CD8-positive, alpha-beta memory T cell (primary cell): Measurements from ENCODE around the gene TTLL9. TPM values are rescaled to one million over a fixed set of nuclear protein-coding genes. Genes with fewer than 3 reads are reported as not detected.
"Not testable (repeated sequence)": the region's sequence is repeated elsewhere in the genome, so short reads cannot be mapped to it uniquely, and the experiment has no call there.

Experiments used
- CTCF ChIA-PET: fragments of 350-600 bp; sonication (Branson Sonifier 250); formaldehyde crosslinking; loops from one replicate; lab custom pipeline; 2021; ENCODE audit warnings: antibody characterized with exemption; lab: Charles Lee
- POLR2A ChIA-PET: fragments of 350-600 bp; sonication (Branson Sonifier 250); formaldehyde crosslinking; loops from one replicate; lab custom pipeline; 2021; ENCODE audit warnings: antibody characterized with exemption; lab: Charles Lee
- DNase-seq, 5 donors: peaks; one replicate each; pipeline versions ENCODE4 v3.0.0 to v3.0.0-alpha.2; 2020 to 2022; ENCODE audit warnings: mixed read lengths in 1 of 5
- H3K27ac ChIP-seq: one replicate; pipeline ENCODE4 v1.7.0; 2013; ENCODE audit warnings: low read depth, mild to moderate bottlenecking, low read length, moderate library complexity
- H3K27me3 ChIP-seq: 2 replicates; pipeline ENCODE4 v1.7.0; 2013; ENCODE audit warnings: low read length, mild to moderate bottlenecking; ENCODE audit not compliant: insufficient read depth, poor library complexity, severe bottlenecking
- H3K36me3 ChIP-seq: 2 replicates; pipeline ENCODE4 v1.7.0; 2013; ENCODE audit warnings: mild to moderate bottlenecking, low read length, moderate library complexity; ENCODE audit not compliant: insufficient read depth
- H3K4me1 ChIP-seq: 2 replicates; pipeline ENCODE4 v1.7.0; 2013; ENCODE audit warnings: mild to moderate bottlenecking, low read length, moderate library complexity; ENCODE audit not compliant: insufficient read depth
- H3K4me3 ChIP-seq: 2 replicates; pipeline ENCODE4 v1.7.0; 2013; ENCODE audit warnings: mild to moderate bottlenecking, low read length
- H3K9me3 ChIP-seq: 2 replicates; pipeline ENCODE4 v1.7.0; 2013; ENCODE audit warnings: mild to moderate bottlenecking, low read length
- H3K27ac Mint-ChIP-seq, 8 donors: one replicate each; pipeline ENCODE4 v1.8.0; 2020 to 2021; ENCODE audit warnings: mixed read lengths in 8 of 8, mild to moderate bottlenecking in 6 of 8, inconsistent platforms in 3 of 8, moderate library complexity in 3 of 8
- H3K27me3 Mint-ChIP-seq, 2 donors: one replicate each; pipeline ENCODE4 v1.8.0; 2020 to 2021; ENCODE audit warnings: mixed read lengths in 2 of 2, mild to moderate bottlenecking in 1 of 2, moderate library complexity in 1 of 2
- H3K36me3 Mint-ChIP-seq, 3 donors: one replicate each; pipeline ENCODE4 v1.8.0; 2020 to 2021; ENCODE audit warnings: mixed read lengths in 3 of 3, inconsistent platforms in 1 of 3, mild to moderate bottlenecking in 1 of 3
- H3K4me1 Mint-ChIP-seq, 3 donors: one replicate each; pipeline ENCODE4 v1.8.0; 2020 to 2021; ENCODE audit warnings: mixed read lengths in 3 of 3, inconsistent platforms in 1 of 3, mild to moderate bottlenecking in 1 of 3
- H3K4me3 Mint-ChIP-seq, 7 donors: one replicate each; pipeline ENCODE4 v1.8.0; 2020 to 2021; ENCODE audit warnings: mixed read lengths in 7 of 7, mild to moderate bottlenecking in 6 of 7, moderate library complexity in 4 of 7, inconsistent platforms in 2 of 7
- H3K9me3 Mint-ChIP-seq, 5 donors: one replicate each; pipeline ENCODE4 v1.8.0; 2020 to 2022; ENCODE audit warnings: mixed read lengths in 5 of 5, mild to moderate bottlenecking in 3 of 5, moderate library complexity in 2 of 5, inconsistent platforms in 1 of 5
- polyA plus RNA-seq: library from polyadenylated mRNA; unstranded; fragments of 300-500 nt; fragmentation: Illumina TruSeq; gene quantifications from one replicate; pipeline ENCODE4 v1.2.3, GENCODE V29; 2021
- total RNA-seq, 2 experiments: library from RNA; stranded (reverse); gene quantifications; one replicate each; pipeline ENCODE4 v1.2.3, GENCODE V29; 2021

TTLL9 gene
- total and polyA plus RNA-seq, 3 experiments from 2014 or later: not detected

- H3K36me3 ChIP-seq: no peaks in the 10 kb centered on the region
- no peaks in the 10 kb centered on the region for H3K9me3 ChIP-seq
- no peaks in the 10 kb centered on the region for H3K36me3 Mint-ChIP-seq
- H3K27me3 Mint-ChIP-seq: peaks cover 31 to 84% of the 10 kb centered on the region in 2 donors
- H3K9me3 Mint-ChIP-seq: peaks cover 0 to 3% (median 0%) of the 10 kb centered on the region in 5 donors
- no peak overlapping the region for H3K4me3 ChIP-seq
- no peak overlapping the region for H3K4me3 Mint-ChIP-seq
- H3K4me1 ChIP-seq: no peaks in the 10 kb centered on the region
- no peak overlapping the region for H3K27ac ChIP-seq
- no peak overlapping the region for H3K27ac Mint-ChIP-seq
- H3K27me3 ChIP-seq: peaks cover 6% of the 10 kb centered on the region
- POLR2A ChIA-PET: no interaction called here
- CTCF ChIA-PET: no interaction called here
- no peak for DNase-seq
- H3K4me1 Mint-ChIP-seq: no peaks in the 10 kb centered on the region
Measured at GRCh38 chr20:31922181-31922580, 51.7 kb downstream of the TTLL9 start.

GRCh38 chr20:31922588-31922987 is 52.2 kb downstream of the TTLL9 start:
- no peak overlapping the region for H3K4me3 ChIP-seq
- Mint-ChIP-seq H3K4me1 (no peaks in the 10 kb centered on the region), H3K27me3 (peaks cover 31 to 84% of the 10 kb centered on the region in 2 donors), H3K27ac (no peak overlapping the region), H3K36me3 (no peaks in the 10 kb centered on the region), H3K9me3 (peaks cover 0 to 3% (median 0%) of the 10 kb centered on the region in 5 donors), H3K4me3 (no peak overlapping the region)
- no peaks in the 10 kb centered on the region for H3K36me3 ChIP-seq
- H3K4me1 ChIP-seq: no peaks in the 10 kb centered on the region
- peaks cover 6% of the 10 kb centered on the region for H3K27me3 ChIP-seq
- no peaks in the 10 kb centered on the region for H3K9me3 ChIP-seq
- ChIA-PET CTCF (no interaction called here), POLR2A (no interaction called here)
- DNase-seq: no peak
- H3K27ac ChIP-seq: no peak overlapping the region

- Histone ChIP-seq H3K36me3 (no peaks in the 10 kb centered on the region), H3K4me1 (no peaks in the 10 kb centered on the region), H3K9me3 (no peaks in the 10 kb centered on the region), H3K27ac (no peak overlapping the region), H3K27me3 (peaks cover 6% of the 10 kb centered on the region), H3K4me3 (no peak overlapping the region)
- H3K36me3 Mint-ChIP-seq: no peaks in the 10 kb centered on the region
- peaks cover 31 to 75% of the 10 kb centered on the region in 2 donors for H3K27me3 Mint-ChIP-seq
- no peak overlapping the region for H3K27ac Mint-ChIP-seq
- peak overlapping the region in 1 of 7 donors; percentile 79 for H3K4me3 Mint-ChIP-seq
- ChIA-PET CTCF (interaction anchor here (1.1 kb wide), 1 partner anchor 29 kb away, joined by 3 read pairs; the partner anchor contains the start of gene PDRG1), POLR2A (no interaction called here)
- peaks cover 0 to 3% (median 0%) of the 10 kb centered on the region in 5 donors for H3K9me3 Mint-ChIP-seq
- H3K4me1 Mint-ChIP-seq: no peaks in the 10 kb centered on the region
- DNase-seq: no peak
Measured at GRCh38 chr20:31923388-31924331, 53.2 kb downstream of the TTLL9 start.

- H3K4me1 ChIP-seq: no peaks in the 10 kb centered on the region
- Mint-ChIP-seq H3K27me3 (peaks cover 28 to 66% of the 10 kb centered on the region in 2 donors), H3K4me3 (no peak overlapping the region), H3K4me1 (no peaks in the 10 kb centered on the region), H3K36me3 (no peaks in the 10 kb centered on the region), H3K27ac (no peak overlapping the region), H3K9me3 (peaks cover 0 to 3% (median 0%) of the 10 kb centered on the region in 5 donors)
- CTCF ChIA-PET: no interaction called here
- POLR2A ChIA-PET: no interaction called here
- no peak overlapping the region for H3K27ac ChIP-seq
- no peaks in the 10 kb centered on the region for H3K9me3 ChIP-seq
- H3K27me3 ChIP-seq: peaks cover 6% of the 10 kb centered on the region
- H3K4me3 ChIP-seq: no peak overlapping the region
- no peak for DNase-seq
- H3K36me3 ChIP-seq: no peaks in the 10 kb centered on the region
Measured at GRCh38 chr20:31924561-31924960, 54.1 kb downstream of the TTLL9 start.

- no peaks in the 10 kb centered on the region for H3K36me3 Mint-ChIP-seq
- H3K4me1 ChIP-seq: no peaks in the 10 kb centered on the region
- H3K4me3 Mint-ChIP-seq: no peak overlapping the region
- CTCF ChIA-PET: no interaction called here
- peaks cover 26 to 55% of the 10 kb centered on the region in 2 donors for H3K27me3 Mint-ChIP-seq
- DNase-seq: no peak
- no peaks in the 10 kb centered on the region for H3K36me3 ChIP-seq
- no peaks in the 10 kb centered on the region for H3K9me3 ChIP-seq
- no peak overlapping the region for H3K27ac Mint-ChIP-seq
- POLR2A ChIA-PET: no interaction called here
- peaks cover 0 to 3% (median 0%) of the 10 kb centered on the region in 5 donors for H3K9me3 Mint-ChIP-seq
- no peaks in the 10 kb centered on the region for H3K4me1 Mint-ChIP-seq
- no peak overlapping the region for H3K4me3 ChIP-seq
- no peak overlapping the region for H3K27ac ChIP-seq
- peaks cover 6% of the 10 kb centered on the region for H3K27me3 ChIP-seq
Measured at GRCh38 chr20:31925631-31926030, 55.2 kb downstream of the TTLL9 start.

- Histone ChIP-seq H3K4me3 (no peak overlapping the region), H3K36me3 (no peaks in the 10 kb centered on the region), H3K27me3 (peaks cover 6% of the 10 kb centered on the region), H3K9me3 (no peaks in the 10 kb centered on the region), H3K4me1 (no peaks in the 10 kb centered on the region), H3K27ac (no peak overlapping the region)
- H3K27me3 Mint-ChIP-seq: peaks cover 23 to 50% of the 10 kb centered on the region in 2 donors
- no peak overlapping the region for H3K4me3 Mint-ChIP-seq
- H3K27ac Mint-ChIP-seq: no peak overlapping the region
- no peak for DNase-seq
- POLR2A ChIA-PET: no interaction called here
- H3K9me3 Mint-ChIP-seq: peaks cover 0 to 3% (median 0%) of the 10 kb centered on the region in 5 donors
- no peaks in the 10 kb centered on the region for H3K36me3 Mint-ChIP-seq
- CTCF ChIA-PET: no interaction called here
- no peaks in the 10 kb centered on the region for H3K4me1 Mint-ChIP-seq
Measured at GRCh38 chr20:31926493-31926892, 56.1 kb downstream of the TTLL9 start.

GRCh38 chr20:31927627-31928159 is 57.3 kb downstream of the TTLL9 start:
- peaks cover 6% of the 10 kb centered on the region for H3K27me3 ChIP-seq
- H3K27ac ChIP-seq: no peak overlapping the region
- Mint-ChIP-seq H3K4me3 (no peak overlapping the region), H3K9me3 (no peaks in the 10 kb centered on the region), H3K4me1 (no peaks in the 10 kb centered on the region), H3K27me3 (peaks cover 20 to 42% of the 10 kb centered on the region in 2 donors), H3K27ac (no peak overlapping the region), H3K36me3 (no peaks in the 10 kb centered on the region)
- H3K36me3 ChIP-seq: no peaks in the 10 kb centered on the region
- H3K4me1 ChIP-seq: no peaks in the 10 kb centered on the region
- H3K9me3 ChIP-seq: no peaks in the 10 kb centered on the region
- ChIA-PET CTCF (no interaction called here), POLR2A (no interaction called here)
- no peak overlapping the region for H3K4me3 ChIP-seq
- no peak for DNase-seq

- H3K27me3 ChIP-seq, POLR2A ChIA-PET, H3K4me1 Mint-ChIP-seq, H3K36me3 Mint-ChIP-seq, H3K27ac ChIP-seq, H3K4me3 Mint-ChIP-seq, CTCF ChIA-PET, H3K36me3 ChIP-seq, H3K4me1 ChIP-seq, DNase-seq, H3K9me3 Mint-ChIP-seq, H3K4me3 ChIP-seq, H3K9me3 ChIP-seq, H3K27ac Mint-ChIP-seq: not testable (repeated sequence)
- peaks cover 11 to 25% of the 10 kb centered on the region in 2 donors for H3K27me3 Mint-ChIP-seq
Measured at GRCh38 chr20:31929631-31930030, 59.2 kb downstream of the TTLL9 start.
